SU-DHL-6 (cell line): ENCODE data around the gene PTPRN2.

Experiments used
- H2AFZ ChIP-seq: fragments of 200-600 bp; sonication (generic); 2 replicates; pipeline ENCODE4 v1.6.1; 2014; ENCODE audit warnings: low read depth, mild to moderate bottlenecking, moderate library complexity, mixed read lengths, antibody characterized with exemption, low read length; ENCODE audit not compliant: severe bottlenecking
- H3F3A ChIP-seq: fragments of 200-600 bp; shearing (Covaris generic); 2 replicates; pipeline ENCODE4 v1.6.0; 2016; ENCODE audit warnings: antibody characterized with exemption, mild to moderate bottlenecking; ENCODE audit not compliant: insufficient read depth
- H3K27ac ChIP-seq: fragments of 200-600 bp; sonication (generic); 2 replicates; pipeline ENCODE4 v1.5.1; 2016; ENCODE audit warnings: low read depth, mild to moderate bottlenecking, low read length, moderate library complexity, mixed read lengths
- H3K27me3 ChIP-seq: fragments of 200-600 bp; sonication (generic), shearing (Covaris generic); 2 replicates; pipeline ENCODE4 v1.6.0; 2014; ENCODE audit warnings: mild to moderate bottlenecking, low read length
- H3K36me3 ChIP-seq: fragments of 200-600 bp; sonication (generic); 2 replicates; pipeline ENCODE4 v1.6.1; 2014; ENCODE audit warnings: mild to moderate bottlenecking, low read length, mixed read lengths
- H3K4me2 ChIP-seq: fragments of 300-600, 200-600 bp; shearing (Covaris generic), sonication (generic); 2 replicates; pipeline ENCODE4 v1.6.0; 2014; ENCODE audit warnings: low read length, low read depth, mild to moderate bottlenecking; ENCODE audit not compliant: poor library complexity, severe bottlenecking
- H3K4me3 ChIP-seq: fragments of 200-600 bp; sonication (generic); 2 replicates; pipeline ENCODE4 v1.5.1; 2014; ENCODE audit warnings: antibody characterized with exemption, low read length, mild to moderate bottlenecking, mixed read lengths; ENCODE audit not compliant: insufficient read depth, poor library complexity, severe bottlenecking
- H3K79me2 ChIP-seq: fragments of 200-600 bp; sonication (generic); 2 replicates; pipeline ENCODE4 v1.6.1; 2014; ENCODE audit warnings: mild to moderate bottlenecking, low read length, moderate library complexity; ENCODE audit not compliant: insufficient read depth
- H3K9ac ChIP-seq: fragments of 200-600 bp; sonication (generic); 2 replicates; pipeline ENCODE4 v1.7.0; 2014; ENCODE audit warnings: mild to moderate bottlenecking, low read length
- H3K9me2 ChIP-seq: fragments of 200-600 bp; sonication (generic); replicated peaks from 2 replicates; pipeline ENCODE4 v1.6.1; 2014; ENCODE audit warnings: low read length; ENCODE audit not compliant: insufficient read depth
- H3K9me3 ChIP-seq: fragments of 200-600 bp; sonication (generic); 2 replicates; pipeline ENCODE4 v1.6.1; 2014; ENCODE audit warnings: low read length, mixed read lengths; ENCODE audit not compliant: insufficient read depth
- H4K20me1 ChIP-seq: fragments of 200-600 bp; sonication (generic); 2 replicates; pipeline ENCODE4 v1.6.1; 2014; ENCODE audit warnings: low read depth, mild to moderate bottlenecking, antibody characterized with exemption, low read length, moderate library complexity, mixed read lengths
- CTCF ChIP-seq: fragments of 200-600 bp; sonication (generic); IDR thresholded peaks from one replicate; pipeline ENCODE4 v1.5.1; 2017; ENCODE audit warnings: antibody characterized with exemption, mild to moderate bottlenecking, low read length, moderate library complexity; ENCODE audit not compliant: insufficient read depth, poor library complexity, severe bottlenecking
- EZH2phosphoT487 ChIP-seq: fragments of 200-600 bp; sonication (generic), shearing (Covaris generic); conservative IDR thresholded peaks from 2 replicates; pipeline ENCODE4 v1.6.1; 2018; ENCODE audit warnings: mild to moderate bottlenecking, antibody characterized with exemption, low read length, moderate library complexity, mixed read lengths

PTPRN2 gene

GRCh38 chr7:158324397-158325360 lies 262.9 kb downstream of the PTPRN2 start:
- H3K9ac ChIP-seq: no peak overlapping the region
- H3K27me3 ChIP-seq: no peaks in the 10 kb centered on the region
- no peak overlapping the region for H3K27ac ChIP-seq
- no peaks in the 10 kb centered on the region for H3K79me2 ChIP-seq
- no peak overlapping the region for H3K4me2 ChIP-seq
- no peaks in the 10 kb centered on the region for H3F3A ChIP-seq
- no peaks in the 10 kb centered on the region for H4K20me1 ChIP-seq
- TF ChIP-seq EZH2phosphoT487: no peak
- TF ChIP-seq CTCF: no peak
- no peaks in the 10 kb centered on the region for H3K36me3 ChIP-seq
- no peak overlapping the region for H2AFZ ChIP-seq
- peaks cover 4% of the 10 kb centered on the region; the same call in 1 of the 2 replicates for H3K9me3 ChIP-seq
- no peak overlapping the region for H3K4me3 ChIP-seq
- H3K9me2 ChIP-seq: no peaks in the 10 kb centered on the region

GRCh38 chr7:158323741-158324396 lies 263.8 kb downstream of the PTPRN2 start:
- TF ChIP-seq EZH2phosphoT487 (no peak), CTCF (no peak)
- Histone ChIP-seq H3K4me2 (no peak overlapping the region), H3K9ac (no peak overlapping the region), H3F3A (no peaks in the 10 kb centered on the region), H2AFZ (no peak overlapping the region), H3K36me3 (no peaks in the 10 kb centered on the region), H3K79me2 (no peaks in the 10 kb centered on the region), H3K27me3 (no peaks in the 10 kb centered on the region), H3K27ac (no peak overlapping the region), H3K4me3 (no peak overlapping the region), H4K20me1 (no peaks in the 10 kb centered on the region), H3K9me2 (no peaks in the 10 kb centered on the region), H3K9me3 (peaks cover 4% of the 10 kb centered on the region; the same call in 1 of the 2 replicates)

- Histone ChIP-seq H3K27ac (no peak overlapping the region), H3K36me3 (no peaks in the 10 kb centered on the region), H3K9me3 (peaks cover 4% of the 10 kb centered on the region; the same call in 1 of the 2 replicates), H2AFZ (no peak overlapping the region), H4K20me1 (no peaks in the 10 kb centered on the region), H3K9me2 (no peaks in the 10 kb centered on the region), H3K9ac (no peak overlapping the region), H3F3A (no peaks in the 10 kb centered on the region), H3K4me2 (no peak overlapping the region), H3K4me3 (no peak overlapping the region), H3K27me3 (no peaks in the 10 kb centered on the region), H3K79me2 (no peaks in the 10 kb centered on the region)
- no peak for TF ChIP-seq CTCF
- no peak for TF ChIP-seq EZH2phosphoT487
Measured at GRCh38 chr7:158322616-158323530, 264.8 kb downstream of the PTPRN2 start.
